Activated T-cell treated with anti-CD3 and anti-CD28 coated beads, Interleukin-2, amount 50 U/mL, for 72 hours (primary cell): ENCODE data around the gene SEMA4D. TPM values are rescaled to one million over a fixed set of nuclear protein-coding genes. Genes with fewer than 3 reads are reported as not detected.
A peak's percentile ranks its signal among the peaks of the same experiment; 100 is the strongest.

Experiments
- ATAC-seq, 2 donors: fragments of 150-1000 bp; cut with Tn5 transposase; replicated peaks in 1 of 2; 2 replicates each; pipeline ENCODE4 v1.10.0; 2021; ENCODE audit warnings: moderate library complexity in 2 of 2, mild to moderate bottlenecking in 1 of 2
- DNase-seq, 2 donors: peaks; one replicate each; pipeline ENCODE4 v3.0.0; 2021 to 2022; ENCODE audit warnings: mixed read lengths in 1 of 2
- H3K27ac Mint-ChIP-seq: one replicate; pipeline ENCODE4 v1.8.0; 2022; ENCODE audit warnings: mild to moderate bottlenecking, moderate library complexity, mixed read lengths
- H3K27me3 Mint-ChIP-seq: one replicate; pipeline ENCODE4 v1.8.0; 2022; ENCODE audit warnings: low read depth, mixed read lengths
- H3K36me3 Mint-ChIP-seq, 2 donors: one replicate each; pipeline ENCODE4 v1.8.0; 2022; ENCODE audit warnings: mixed read lengths in 2 of 2, mild to moderate bottlenecking in 1 of 2; ENCODE audit not compliant: insufficient read depth in 2 of 2
- H3K4me1 Mint-ChIP-seq: one replicate; pipeline ENCODE4 v1.8.0; 2022; ENCODE audit warnings: low read depth, mixed read lengths
- H3K4me3 Mint-ChIP-seq, 2 donors: one replicate each; pipeline ENCODE4 v1.8.0; 2022; ENCODE audit warnings: mild to moderate bottlenecking in 2 of 2, mixed read lengths in 2 of 2, moderate library complexity in 2 of 2
- H3K9me3 Mint-ChIP-seq, 2 donors: one replicate each; pipeline ENCODE4 v1.8.0; 2022; ENCODE audit warnings: mixed read lengths in 2 of 2
- total RNA-seq, 2 donors: library from RNA; stranded (reverse); gene quantifications; one replicate each; pipeline ENCODE4 v1.2.3, GENCODE V29; 2022

SEMA4D gene
- total RNA-seq, 2 donors from 2014 or later, result 182 to 198 TPM

- H3K4me3 Mint-ChIP-seq, result peak overlapping the region in 1 of 2 donors; percentile 93
- peak overlapping the region; percentile 89 for H3K27ac Mint-ChIP-seq
- peaks cover 71% of the 10 kb centered on the region for H3K4me1 Mint-ChIP-seq
- ATAC-seq (no peak), DNase-seq (no peak)
- no peaks in the 10 kb centered on the region for H3K9me3 Mint-ChIP-seq
- H3K36me3 Mint-ChIP-seq, result peaks cover 6 to 42% of the 10 kb centered on the region in 2 donors
- no peaks in the 10 kb centered on the region for H3K27me3 Mint-ChIP-seq
Measured at GRCh38 chr9:89315482-89315881, 182.4 kb downstream of the SEMA4D start.

GRCh38 chr9:89314955-89315354 lies 183.0 kb downstream of the SEMA4D start:
- peaks cover 6 to 42% of the 10 kb centered on the region in 2 donors for H3K36me3 Mint-ChIP-seq
- H3K4me3 Mint-ChIP-seq, result peak overlapping the region; percentile 93 to 97
- DNase-seq (no peak), ATAC-seq (no peak)
- no peaks in the 10 kb centered on the region for H3K9me3 Mint-ChIP-seq
- peaks cover 67% of the 10 kb centered on the region for H3K4me1 Mint-ChIP-seq
- peak overlapping the region; percentile 89 for H3K27ac Mint-ChIP-seq
- no peaks in the 10 kb centered on the region for H3K27me3 Mint-ChIP-seq

- Mint-ChIP-seq H3K4me3 (peak overlapping the region; percentile 93 to 97), H3K36me3 (peaks cover 6 to 41% of the 10 kb centered on the region in 2 donors), H3K27me3 (no peaks in the 10 kb centered on the region), H3K27ac (peak overlapping the region; percentile 89), H3K4me1 (peaks cover 64% of the 10 kb centered on the region), H3K9me3 (no peaks in the 10 kb centered on the region)
- peak; percentile 12 to 29 for DNase-seq
- ATAC-seq, result no peak
Measured at GRCh38 chr9:89313842-89314241, 184.1 kb downstream of the SEMA4D start.

DNA sequence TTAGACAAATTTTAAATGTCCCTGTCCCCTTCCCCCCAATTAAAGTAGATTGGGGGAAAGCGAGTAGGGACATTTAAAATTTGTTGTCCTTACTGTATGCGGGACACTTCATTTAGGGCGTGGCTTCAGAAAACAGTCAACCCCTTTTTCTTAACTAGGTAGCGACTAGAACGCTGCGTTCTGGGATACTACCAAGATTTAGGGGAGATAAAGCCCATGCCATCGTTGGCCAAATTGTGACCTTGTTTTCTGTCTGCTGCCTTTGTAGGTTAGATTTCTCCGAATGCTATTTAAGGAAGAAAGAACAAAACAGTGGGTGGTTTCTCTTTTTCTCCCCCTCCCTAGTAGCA lies 185.7 kb downstream of the SEMA4D start:
- Mint-ChIP-seq H3K27me3 (no peaks in the 10 kb centered on the region), H3K27ac (peak overlapping the region; percentile 93), H3K9me3 (no peaks in the 10 kb centered on the region), H3K4me1 (peaks cover 55% of the 10 kb centered on the region), H3K4me3 (peak overlapping the region; percentile 93 to 97), H3K36me3 (peaks cover 2 to 32% of the 10 kb centered on the region in 2 donors)
- peak in 1 of 2 donors; percentile 11 for DNase-seq
- ATAC-seq, result no peak

GRCh38 chr9:89311346-89312221 lies 186.3 kb downstream of the SEMA4D start:
- Mint-ChIP-seq H3K27me3 (no peaks in the 10 kb centered on the region), H3K4me1 (peaks cover 53% of the 10 kb centered on the region), H3K9me3 (no peaks in the 10 kb centered on the region), H3K27ac (peak overlapping the region; percentile 91), H3K4me3 (peak overlapping the region; percentile 93 to 97), H3K36me3 (peaks cover 2 to 28% of the 10 kb centered on the region in 2 donors)
- no peak for ATAC-seq
- DNase-seq, result no peak

Other genes with a start within 250 kb of the SEMA4D start
- 100 to 1,000 TPM; 145 to 155 TPM for gene CKS2, start 186.9 kb downstream of the SEMA4D start, total RNA-seq
- 10 to 100 TPM; 41.6 to 47.0 TPM for gene SECISBP2, start 179.6 kb downstream of the SEMA4D start, total RNA-seq
- 1 to 10 TPM; 6.0 TPM for gene GADD45G, start 106.9 kb upstream of the SEMA4D start, total RNA-seq